A673 (cell line): ENCODE data around the gene FITM2. TPM values are rescaled to one million over a fixed set of nuclear protein-coding genes. Genes with fewer than 3 reads are reported as not detected.

Source experiments
- BruUV-seq: library from RNA; stranded (reverse); fragments of 400-500 nt; replicated peaks from 2 replicates; lab custom pipeline; 2021; lab: Mats Ljungman, UMichigan
- CTCF ChIA-PET: fragments of 300-600 bp; sonication (Branson Sonifier 250); formaldehyde crosslinking; loops from one replicate; lab custom pipeline; 2022; ENCODE audit warnings: antibody characterized with exemption; lab: Charles Lee
- POLR2A ChIA-PET: fragments of 300-600 bp; sonication (Branson Sonifier 250); formaldehyde crosslinking; loops from one replicate; lab custom pipeline; 2022; ENCODE audit warnings: antibody characterized with exemption; ENCODE audit not compliant: low non-redundant PET; lab: Charles Lee
- DNase-seq: peaks from one replicate; pipeline ENCODE4 v3.0.0-alpha.2; 2015; ENCODE audit warnings: low spot score
- H3K27ac ChIP-seq: fragments of 200-600 bp; sonication (generic); 2 replicates; pipeline ENCODE4 v1.5.1; 2016; ENCODE audit warnings: mixed run types, low read depth, mild to moderate bottlenecking, mixed read lengths, antibody characterized with exemption, low read length; ENCODE audit not compliant: poor library complexity, severe bottlenecking
- H3K27me3 ChIP-seq: fragments of 200-600 bp; sonication (generic); replicated peaks from 2 replicates; pipeline ENCODE4 v1.6.1; 2017; ENCODE audit warnings: mixed run types, low read depth, mild to moderate bottlenecking, mixed read lengths, antibody characterized with exemption, low read length; ENCODE audit not compliant: insufficient read depth, poor library complexity
- H3K36me3 ChIP-seq: fragments of 200-600 bp; sonication (generic); 2 replicates; pipeline ENCODE4 v1.6.1; 2016; ENCODE audit warnings: mixed run types, mild to moderate bottlenecking, mixed read lengths, antibody characterized with exemption, low read length; ENCODE audit not compliant: insufficient read depth, poor library complexity, severe bottlenecking
- H3K4me1 ChIP-seq: fragments of 200-600 bp; sonication (generic); 2 replicates; pipeline ENCODE4 v1.6.1; 2017; ENCODE audit warnings: mixed run types, mild to moderate bottlenecking, mixed read lengths, antibody characterized with exemption, low read length; ENCODE audit not compliant: insufficient read depth, poor library complexity, severe bottlenecking
- H3K4me3 ChIP-seq: fragments of 200-600 bp; sonication (generic); 2 replicates; pipeline ENCODE4 v1.5.1; 2016; ENCODE audit warnings: low read depth, mixed run types, mild to moderate bottlenecking, mixed read lengths, low read length; ENCODE audit not compliant: poor library complexity, severe bottlenecking
- H3K9me3 ChIP-seq: fragments of 200-600 bp; sonication (generic); 2 replicates; pipeline ENCODE4 v1.6.1; 2016; ENCODE audit warnings: mixed run types, low read depth, mild to moderate bottlenecking, mixed read lengths, antibody characterized with exemption, low read length; ENCODE audit not compliant: poor library complexity, severe bottlenecking
- EZH2 ChIP-seq: fragments of 200-600 bp; sonication (generic); IDR thresholded peaks from 2 replicates; pipeline ENCODE4 v1.6.1; 2017; ENCODE audit warnings: borderline replicate concordance, low read depth, mild to moderate bottlenecking, mixed read lengths, antibody characterized with exemption, low read length; ENCODE audit not compliant: poor library complexity, severe bottlenecking
- intact Hi-C: fragments of 100-400 bp; cut with micrococcal nuclease; formaldehyde crosslinking; loops from one replicate; pipeline ENCODE4 v1.10.0; 2022; ENCODE audit not compliant: unreplicated experiment
- total RNA-seq: library from RNA; stranded (reverse); gene quantifications from 2 replicates; pipeline ENCODE4 v1.2.3, GENCODE V29; 2021
- TF ChIP-seq, protein P1 (sequence below): fragments of 300-800, 200-600 bp; sonication (generic); conservative IDR thresholded peaks from 2 replicates; pipeline ENCODE4 v1.5.1; 2017; ENCODE audit warnings: low read depth, mild to moderate bottlenecking, antibody characterized with exemption, low read length, moderate library complexity, mixed read lengths

Gene FITM2
- total RNA-seq, 1 experiment from 2014 or later, result 5.7 TPM

DNA sequence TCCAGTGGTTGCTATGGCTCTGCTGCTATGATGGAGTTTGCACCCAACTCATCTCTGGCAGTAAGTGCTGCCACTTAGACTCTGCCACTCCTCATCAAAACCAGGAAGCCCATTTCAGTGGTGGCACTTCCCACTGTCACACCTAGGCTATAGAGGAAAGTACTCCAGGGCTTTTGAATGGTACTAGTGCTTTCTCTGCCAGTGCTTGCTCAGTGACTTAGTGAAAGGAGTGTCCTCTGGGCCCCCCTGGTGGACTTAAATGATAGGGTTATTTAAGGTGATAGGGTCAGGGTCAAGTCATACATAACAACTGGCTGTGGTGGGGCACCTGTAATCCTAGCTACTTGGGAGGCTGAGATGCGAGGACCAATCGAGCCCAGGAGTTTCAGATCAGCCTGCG lies 22.8 kb downstream of the FITM2 start:
- no peaks in the 10 kb centered on the region for H3K36me3 ChIP-seq
- intact Hi-C loops, result no loop called here
- H3K9me3 ChIP-seq, result no peaks in the 10 kb centered on the region
- POLR2A ChIA-PET, result no interaction called here
- no peak for DNase-seq
- CTCF ChIA-PET, result no interaction called here
- H3K27ac ChIP-seq, result no peak overlapping the region
- no peaks in the 10 kb centered on the region for H3K4me1 ChIP-seq
- H3K4me3 ChIP-seq, result no peak overlapping the region
- TF ChIP-seq, protein P1, sequence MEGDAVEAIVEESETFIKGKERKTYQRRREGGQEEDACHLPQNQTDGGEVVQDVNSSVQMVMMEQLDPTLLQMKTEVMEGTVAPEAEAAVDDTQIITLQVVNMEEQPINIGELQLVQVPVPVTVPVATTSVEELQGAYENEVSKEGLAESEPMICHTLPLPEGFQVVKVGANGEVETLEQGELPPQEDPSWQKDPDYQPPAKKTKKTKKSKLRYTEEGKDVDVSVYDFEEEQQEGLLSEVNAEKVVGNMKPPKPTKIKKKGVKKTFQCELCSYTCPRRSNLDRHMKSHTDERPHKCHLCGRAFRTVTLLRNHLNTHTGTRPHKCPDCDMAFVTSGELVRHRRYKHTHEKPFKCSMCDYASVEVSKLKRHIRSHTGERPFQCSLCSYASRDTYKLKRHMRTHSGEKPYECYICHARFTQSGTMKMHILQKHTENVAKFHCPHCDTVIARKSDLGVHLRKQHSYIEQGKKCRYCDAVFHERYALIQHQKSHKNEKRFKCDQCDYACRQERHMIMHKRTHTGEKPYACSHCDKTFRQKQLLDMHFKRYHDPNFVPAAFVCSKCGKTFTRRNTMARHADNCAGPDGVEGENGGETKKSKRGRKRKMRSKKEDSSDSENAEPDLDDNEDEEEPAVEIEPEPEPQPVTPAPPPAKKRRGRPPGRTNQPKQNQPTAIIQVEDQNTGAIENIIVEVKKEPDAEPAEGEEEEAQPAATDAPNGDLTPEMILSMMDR, result no peak
- TF ChIP-seq EZH2, result no peak
- no TSS peak for BruUV-seq
- H3K27me3 ChIP-seq, result no peaks in the 10 kb centered on the region

DNA sequence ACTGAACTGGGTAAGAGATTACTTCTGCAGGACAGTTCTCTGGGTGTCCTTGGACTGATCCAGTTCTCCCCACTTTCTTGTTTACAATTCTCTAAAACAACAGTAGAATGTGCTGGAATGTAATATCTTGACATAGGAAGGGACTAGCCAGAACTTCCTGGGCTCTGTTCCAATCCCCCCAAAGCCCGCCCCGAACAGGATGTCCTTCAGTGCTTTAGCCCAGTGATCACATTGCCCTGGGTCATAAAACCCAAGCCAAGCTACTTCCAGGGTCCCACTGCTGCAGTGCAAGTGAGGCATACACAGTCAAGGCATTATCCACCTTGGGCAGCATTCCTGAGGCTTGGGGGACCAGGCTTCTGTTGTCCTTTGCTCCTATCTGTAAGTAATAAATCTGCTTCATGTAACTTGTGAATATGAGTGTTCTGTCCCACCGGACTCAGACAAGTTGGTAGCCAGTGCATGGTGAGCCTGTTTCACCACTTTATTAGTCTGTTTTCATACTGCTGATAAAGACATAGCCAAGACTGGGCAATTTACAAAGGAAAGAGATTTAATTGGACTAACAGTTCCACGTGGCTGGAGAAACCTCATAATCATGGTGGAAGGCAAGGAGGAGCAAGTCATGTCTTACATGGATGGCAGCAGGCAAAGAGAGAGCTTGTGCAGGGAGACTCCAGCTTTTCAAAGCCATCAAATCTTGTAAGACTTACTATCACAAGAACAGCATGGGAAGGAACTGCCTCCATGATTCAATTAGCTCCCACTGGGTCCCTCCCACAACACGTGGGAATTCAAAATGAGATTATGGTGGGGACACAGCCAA lies 23.5 kb downstream of the FITM2 start:
- Histone ChIP-seq H3K36me3 (no peaks in the 10 kb centered on the region), H3K9me3 (no peaks in the 10 kb centered on the region), H3K4me1 (no peaks in the 10 kb centered on the region), H3K27ac (no peak overlapping the region), H3K27me3 (no peaks in the 10 kb centered on the region), H3K4me3 (no peak overlapping the region)
- no peak for DNase-seq
- no TSS peak for BruUV-seq
- CTCF ChIA-PET, result no interaction called here
- intact Hi-C loops, result no loop called here
- POLR2A ChIA-PET, result no interaction called here
- TF ChIP-seq, protein P1, result no peak
- no peak for TF ChIP-seq EZH2

DNA sequence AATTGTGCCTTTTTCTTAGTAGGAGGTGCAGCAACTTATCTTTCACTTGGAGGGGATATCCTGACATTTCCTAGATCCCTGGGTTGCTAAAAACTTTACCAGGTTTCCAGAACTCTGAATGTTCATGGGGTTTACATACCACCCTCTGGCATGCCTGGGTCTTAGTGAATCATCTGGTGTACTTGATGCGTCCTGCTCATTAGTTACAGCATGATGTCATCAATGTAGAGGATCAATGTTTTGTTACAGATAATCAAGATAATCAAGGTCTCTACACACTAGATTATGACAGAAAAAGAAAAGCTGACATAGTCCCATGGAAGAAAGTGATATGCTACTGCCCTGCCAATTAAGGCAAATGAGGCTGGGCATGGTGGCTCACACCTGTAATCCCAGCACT lies 27.0 kb downstream of the FITM2 start:
- Histone ChIP-seq H3K27ac (no peak overlapping the region), H3K36me3 (no peaks in the 10 kb centered on the region), H3K4me3 (no peak overlapping the region), H3K27me3 (no peaks in the 10 kb centered on the region), H3K9me3 (no peaks in the 10 kb centered on the region), H3K4me1 (no peaks in the 10 kb centered on the region)
- BruUV-seq, result no TSS peak
- intact Hi-C loops, result no loop called here
- ChIA-PET CTCF (no interaction called here), POLR2A (no interaction called here)
- no peak for DNase-seq
- TF ChIP-seq, protein P1, result no peak
- TF ChIP-seq EZH2, result no peak
